Common myeloid progenitor, CD34-positive (primary cell): Measurements from ENCODE around the gene HIGD1C. TPM values are rescaled to one million over a fixed set of nuclear protein-coding genes. Genes with fewer than 3 reads are reported as not detected.
"Not testable (repeated sequence)": the region's sequence is repeated elsewhere in the genome, so short reads cannot be mapped to it uniquely, and the experiment has no call there.

ENCODE experiments used
- CTCF ChIA-PET: fragments of 350-600 bp; sonication (Branson Sonifier 250); formaldehyde crosslinking; loops from one replicate; lab custom pipeline; 2021; ENCODE audit warnings: antibody characterized with exemption; lab: Charles Lee
- POLR2A ChIA-PET: fragments of 350-600 bp; sonication (Branson Sonifier 250); formaldehyde crosslinking; loops from one replicate; lab custom pipeline; 2021; ENCODE audit warnings: antibody characterized with exemption; lab: Charles Lee
- DNase-seq, 3 donors: peaks; one replicate each; pipeline versions ENCODE4 v3.0.0 to v3.0.0-alpha.2; 2013
- H3K27ac ChIP-seq, 2 experiments: 1 replicate in 1 of 2; 2 replicates in 1 of 2; pipeline ENCODE4 v1.7.0; 2013; ENCODE audit warnings: inconsistent platforms in 2 of 2, low read length in 2 of 2, mild to moderate bottlenecking in 2 of 2, low read depth in 1 of 2, moderate library complexity in 1 of 2; ENCODE audit not compliant: severe bottlenecking in 2 of 2, insufficient read depth in 1 of 2, poor library complexity in 1 of 2
- H3K27me3 ChIP-seq, 5 experiments: replicated peaks in 2 of 5; 1 replicate in 3 of 5; 2 replicates in 2 of 5; pipeline versions ENCODE4 v1.6.1 to v1.7.0; 2013; ENCODE audit warnings: low read length in 4 of 5, mild to moderate bottlenecking in 2 of 5, moderate library complexity in 2 of 5, inconsistent platforms in 1 of 5; ENCODE audit not compliant: insufficient read depth in 5 of 5, control insufficient read depth in 4 of 5
- H3K36me3 ChIP-seq, 4 experiments: 1 replicate in 2 of 4; 2 replicates in 2 of 4; pipeline versions ENCODE4 v1.6.1 to v1.7.0; 2013; ENCODE audit warnings: low read length in 3 of 4, control low read depth in 1 of 4, mild to moderate bottlenecking in 1 of 4; ENCODE audit not compliant: control insufficient read depth in 4 of 4, insufficient read depth in 4 of 4
- H3K4me1 ChIP-seq, 4 experiments: 1 replicate in 3 of 4; 2 replicates in 1 of 4; pipeline versions ENCODE4 v1.6.1 to v1.7.1; 2013; ENCODE audit warnings: low read length in 3 of 4, mild to moderate bottlenecking in 3 of 4, control low read depth in 1 of 4, inconsistent platforms in 1 of 4, moderate library complexity in 1 of 4; ENCODE audit not compliant: control insufficient read depth in 4 of 4, insufficient read depth in 4 of 4; ENCODE audit errors: control extremely low read depth in 1 of 4
- H3K4me3 ChIP-seq, 7 experiments: 1 replicate in 4 of 7; 2 replicates in 3 of 7; pipeline versions ENCODE4 v1.5.1 to v1.7.0; 2013; ENCODE audit warnings: mild to moderate bottlenecking in 7 of 7, low read length in 6 of 7, moderate library complexity in 6 of 7, inconsistent platforms in 2 of 7, low read depth in 2 of 7, control low read depth in 1 of 7; ENCODE audit not compliant: insufficient read depth in 4 of 7, control insufficient read depth in 1 of 7; ENCODE audit errors: extremely low read depth in 1 of 7
- H3K9me3 ChIP-seq, 5 experiments: 1 replicate in 4 of 5; 2 replicates in 1 of 5; pipeline versions ENCODE4 v1.6.1 to v1.7.1; 2013; ENCODE audit warnings: low read length in 4 of 5, mild to moderate bottlenecking in 2 of 5, inconsistent platforms in 1 of 5, low read depth in 1 of 5, moderate library complexity in 1 of 5; ENCODE audit not compliant: control insufficient read depth in 4 of 5, insufficient read depth in 2 of 5; ENCODE audit errors: control extremely low read depth in 1 of 5
- WGBS: methylation state at CpG from one replicate; pipeline ENCODE4 v1.1.5; 2013; ENCODE audit not compliant: insufficient coverage; 5-methylcytosine and 5-hydroxymethylcytosine counted together
- polyA plus RNA-seq: library from polyadenylated mRNA; unstranded; fragments of 120-200 nt; gene quantifications from one replicate; pipeline ENCODE4 v1.2.1, GENCODE V29; 2013

HIGD1C gene
- polyA plus RNA-seq, result 0.28 TPM

DNA sequence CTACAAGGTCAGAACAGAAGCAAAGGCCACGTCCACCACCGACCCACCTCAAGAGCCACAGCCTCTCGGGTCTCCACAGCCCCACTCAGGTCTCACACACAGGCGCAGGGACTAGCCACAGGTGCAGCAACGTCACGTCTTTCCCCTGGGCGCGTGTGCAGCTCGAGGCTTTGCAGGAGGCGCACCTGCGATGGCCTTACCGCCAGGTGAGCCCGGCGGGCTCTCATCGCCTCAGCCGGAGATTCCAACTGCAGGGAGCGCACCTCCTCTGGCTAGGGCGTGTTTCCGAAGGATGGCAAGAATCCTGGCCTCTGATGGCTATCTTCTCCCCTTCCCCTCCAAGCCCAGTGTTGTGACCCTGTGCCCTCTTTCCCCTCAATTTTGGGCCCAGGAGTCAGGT, at the start of gene HIGD1C:
Gene HIGD1C (plus strand): TSS at position 35 of the 400 bp plus-strand sequence. CDS start 1,455 bp downstream, outside the sequence.
- no peaks in the 10 kb centered on the region for H3K4me1 ChIP-seq
- WGBS, result 96% methylated on average over 18 of the region's 19 CpGs
- H3K36me3 ChIP-seq, result no peaks in the 10 kb centered on the region
- no peak for DNase-seq
- H3K4me3 ChIP-seq, result no peak within 1 kb of the TSS
- POLR2A ChIA-PET, result no interaction called here
- CTCF ChIA-PET, result no interaction called here
- no peaks in the 10 kb centered on the region for H3K9me3 ChIP-seq
- no peaks in the 10 kb centered on the region for H3K27me3 ChIP-seq
- H3K27ac ChIP-seq, result no peak within 1 kb of the TSS

DNA sequence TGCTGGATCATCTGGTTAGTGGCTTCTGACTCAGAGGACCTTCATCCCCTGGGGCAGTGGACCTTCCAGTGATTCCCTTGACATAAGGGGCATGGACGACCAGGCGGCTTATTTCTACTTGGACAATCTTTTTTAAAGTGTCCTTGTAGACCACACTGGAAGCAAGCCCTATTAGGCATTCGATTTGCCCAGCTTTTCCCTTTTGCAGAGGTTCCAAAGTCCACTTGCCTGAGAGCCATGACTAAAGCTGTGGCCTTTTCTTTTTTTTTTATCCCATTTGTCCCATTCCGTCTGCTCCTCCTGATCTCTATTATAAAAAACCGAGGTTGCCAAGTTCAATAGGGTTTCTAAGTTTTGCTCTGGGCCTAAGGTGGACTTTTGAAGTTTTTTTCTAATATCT, 43.9 kb upstream of the HIGD1C start:
- H3K27ac ChIP-seq, H3K27me3 ChIP-seq, DNase-seq, POLR2A ChIA-PET, CTCF ChIA-PET, H3K4me3 ChIP-seq, H3K4me1 ChIP-seq, H3K36me3 ChIP-seq: not testable (repeated sequence)
- 97% methylated on average over 3 of the region's 5 CpGs for WGBS
- peaks cover 0 to 23% (median 19%) of the 10 kb centered on the region in 5 experiments for H3K9me3 ChIP-seq

DNA sequence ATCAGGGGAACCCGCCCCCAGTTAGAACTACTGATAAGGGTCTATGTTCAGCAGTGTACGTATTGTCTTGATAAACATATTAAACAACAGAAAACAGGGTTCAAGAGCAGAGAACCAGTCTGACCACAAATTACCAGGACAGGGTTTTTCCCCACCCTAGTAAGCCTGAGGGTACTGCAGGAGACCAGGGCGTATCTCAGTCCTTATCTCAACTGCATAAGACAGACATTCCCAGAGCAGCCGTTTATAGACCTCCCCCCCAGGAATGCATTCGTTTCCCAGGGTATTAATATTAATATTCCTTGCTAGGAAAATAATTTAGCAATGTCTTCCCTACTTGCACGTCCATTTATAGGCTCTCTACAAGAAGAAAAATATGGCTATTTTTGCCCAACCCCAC, 40.0 kb upstream of the HIGD1C start:
- POLR2A ChIA-PET, H3K27ac ChIP-seq, DNase-seq, H3K4me1 ChIP-seq, H3K36me3 ChIP-seq, CTCF ChIA-PET, H3K27me3 ChIP-seq, H3K4me3 ChIP-seq: not testable (repeated sequence)
- 96% methylated on average over 3 of the region's 6 CpGs for WGBS
- H3K9me3 ChIP-seq, result peaks cover 0 to 54% (median 31%) of the 10 kb centered on the region in 5 experiments

- Histone ChIP-seq H3K36me3 (no peaks in the 10 kb centered on the region), H3K4me1 (no peaks in the 10 kb centered on the region), H3K27ac (no peak overlapping the region), H3K27me3 (no peaks in the 10 kb centered on the region), H3K9me3 (peaks cover 0 to 58% (median 31%) of the 10 kb centered on the region in 5 experiments), H3K4me3 (no peak overlapping the region)
- peak in 1 of 3 donors; percentile 23 for DNase-seq
- 95% methylated on average over 2 of the region's 2 CpGs for WGBS
- ChIA-PET POLR2A (no interaction called here), CTCF (interaction anchor here (1.1 to 1.4 kb wide), 2 partner anchors 10 to 72 kb away, joined by 3 to 4 read pairs; no protein-coding TSS in a partner anchor)
These were observed 39.1 kb upstream of the HIGD1C start for GRCh38 chr12:50913224-50913623.

GRCh38 chr12:50914872-50915484, 37.4 kb upstream of the HIGD1C start:
- H3K27me3 ChIP-seq, result no peaks in the 10 kb centered on the region
- H3K4me1 ChIP-seq, result no peaks in the 10 kb centered on the region
- no peak overlapping the region for H3K27ac ChIP-seq
- DNase-seq, result no peak
- CTCF ChIA-PET, result interaction anchor here (1.0 to 1.3 kb wide), 3 partner anchors 10 to 65 kb away, joined by 3 to 4 read pairs (median 3); a partner anchor contains a TSS
- no peak overlapping the region for H3K4me3 ChIP-seq
- POLR2A ChIA-PET, result interaction anchor here (0.6 kb wide), 2 partner anchors 132 to 693 kb away, joined by 3 read pairs; no protein-coding TSS in a partner anchor
- peaks cover 0 to 62% (median 31%) of the 10 kb centered on the region in 5 experiments for H3K9me3 ChIP-seq
- WGBS, result 100% methylated on average over 3 of the region's 6 CpGs
- H3K36me3 ChIP-seq, result no peaks in the 10 kb centered on the region

- Histone ChIP-seq H3K4me1 (no peaks in the 10 kb centered on the region), H3K4me3 (no peak overlapping the region), H3K9me3 (peaks cover 0 to 57% (median 31%) of the 10 kb centered on the region in 5 experiments), H3K27ac (no peak overlapping the region), H3K27me3 (no peaks in the 10 kb centered on the region), H3K36me3 (no peaks in the 10 kb centered on the region)
- POLR2A ChIA-PET, result no interaction called here
- no peak for DNase-seq
- WGBS, result 86% methylated on average over 1 of the region's 3 CpGs
- CTCF ChIA-PET, result no interaction called here
These were observed 36.1 kb upstream of the HIGD1C start for GRCh38 chr12:50916292-50916691.

GRCh38 chr12:50918584-50919316, 33.6 kb upstream of the HIGD1C start:
- 69% methylated on average over 3 of the region's 5 CpGs for WGBS
- POLR2A ChIA-PET, result interaction anchor here (0.6 kb wide), 1 partner anchor 933 kb away, joined by 4 read pairs; no protein-coding TSS in a partner anchor
- H3K27me3 ChIP-seq, result no peaks in the 10 kb centered on the region

More at GRCh38 chr12:50918584-50919316, 33.6 kb upstream of the HIGD1C start:
- Histone ChIP-seq H3K4me1 (peaks cover 17 to 18% (median 17%) of the 10 kb centered on the region in 4 experiments), H3K36me3 (no peaks in the 10 kb centered on the region), H3K27ac (no peak overlapping the region), H3K9me3 (peaks cover 0 to 37% (median 20%) of the 10 kb centered on the region in 5 experiments), H3K4me3 (no peak overlapping the region)
- CTCF ChIA-PET, result interaction anchor here (0.9 to 1.1 kb wide), 2 partner anchors 17 to 23 kb away, joined by 3 to 4 read pairs; no protein-coding TSS in a partner anchor
- DNase-seq, result no peak
